Right lung (tissue), 5 donors: ENCODE data around the gene FOXK1. TPM values are rescaled to one million over a fixed set of nuclear protein-coding genes. Genes with fewer than 3 reads are reported as not detected.

Source experiments
- DNase-seq, 2 donors: peaks; one replicate each; pipeline ENCODE4 v3.0.0-alpha.2; 2013
- polyA plus RNA-seq, 5 donors: library from polyadenylated mRNA; unstranded; fragments of 120-200 nt; gene quantifications; one replicate each; pipeline versions ENCODE4 v1.2.1 to v1.2.3, GENCODE V29; 2013; ENCODE audit warnings: inconsistent platforms in 1 of 5, low replicate concordance in 1 of 5; ENCODE audit not compliant: insufficient read length in 5 of 5, insufficient read depth in 1 of 5

Gene FOXK1
- polyA plus RNA-seq, 5 donors, result 10.3 to 16.5 (median 15.2) TPM

DNA sequence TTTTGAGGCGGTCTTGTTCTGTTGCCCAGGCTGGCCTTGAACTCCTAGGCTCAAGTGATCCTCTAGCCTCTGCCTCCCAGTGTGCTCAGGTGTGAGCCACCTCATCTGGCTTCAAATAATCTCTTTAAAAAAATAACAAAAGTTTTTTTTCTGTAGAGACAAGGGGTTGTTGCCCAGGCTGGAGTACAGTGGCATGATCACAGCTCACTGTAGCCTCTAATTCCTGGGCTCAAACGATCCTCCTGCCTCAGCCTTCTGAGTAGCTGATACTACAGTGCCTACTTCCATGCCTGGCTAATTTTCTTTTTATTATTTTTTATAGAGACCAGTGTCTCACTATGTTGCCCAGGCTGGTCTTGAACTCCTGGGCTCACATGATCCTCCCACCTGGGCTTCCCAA, 11.7 kb downstream of the FOXK1 start:
- DNase-seq, result no peak

GRCh38 chr7:4694305-4694704, 12.2 kb downstream of the FOXK1 start:
- no peak for DNase-seq

DNA sequence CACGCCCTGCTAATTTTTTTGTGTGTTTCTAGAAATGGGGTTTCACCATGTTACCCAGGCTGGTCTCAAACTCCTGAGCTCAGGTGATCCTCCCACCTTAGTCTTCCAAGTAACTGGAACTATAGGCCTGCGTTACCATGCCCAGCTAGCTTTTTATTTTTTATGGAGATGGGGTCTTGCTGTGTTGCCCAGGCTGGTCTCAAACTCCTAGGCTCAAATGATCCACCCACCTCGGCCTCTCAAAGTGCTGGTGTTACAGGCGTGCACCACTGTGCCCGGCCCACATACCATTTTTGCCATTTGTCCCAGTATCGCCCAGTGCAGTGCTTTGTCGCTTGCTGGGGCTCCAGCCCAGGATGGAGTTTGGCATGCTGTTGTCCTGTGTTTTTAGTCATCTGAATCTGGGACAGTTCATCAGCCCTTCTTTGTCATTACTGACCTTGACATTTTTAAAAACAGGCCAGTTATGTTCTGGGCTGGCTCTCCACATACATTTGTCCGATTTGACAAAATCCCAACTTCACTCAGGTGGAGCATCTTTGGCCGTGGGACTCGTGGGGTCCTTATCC, 16.7 kb downstream of the FOXK1 start:
- no peak for DNase-seq

GRCh38 chr7:4699841-4700240, 17.7 kb downstream of the FOXK1 start:
- DNase-seq, result no peak

DNA sequence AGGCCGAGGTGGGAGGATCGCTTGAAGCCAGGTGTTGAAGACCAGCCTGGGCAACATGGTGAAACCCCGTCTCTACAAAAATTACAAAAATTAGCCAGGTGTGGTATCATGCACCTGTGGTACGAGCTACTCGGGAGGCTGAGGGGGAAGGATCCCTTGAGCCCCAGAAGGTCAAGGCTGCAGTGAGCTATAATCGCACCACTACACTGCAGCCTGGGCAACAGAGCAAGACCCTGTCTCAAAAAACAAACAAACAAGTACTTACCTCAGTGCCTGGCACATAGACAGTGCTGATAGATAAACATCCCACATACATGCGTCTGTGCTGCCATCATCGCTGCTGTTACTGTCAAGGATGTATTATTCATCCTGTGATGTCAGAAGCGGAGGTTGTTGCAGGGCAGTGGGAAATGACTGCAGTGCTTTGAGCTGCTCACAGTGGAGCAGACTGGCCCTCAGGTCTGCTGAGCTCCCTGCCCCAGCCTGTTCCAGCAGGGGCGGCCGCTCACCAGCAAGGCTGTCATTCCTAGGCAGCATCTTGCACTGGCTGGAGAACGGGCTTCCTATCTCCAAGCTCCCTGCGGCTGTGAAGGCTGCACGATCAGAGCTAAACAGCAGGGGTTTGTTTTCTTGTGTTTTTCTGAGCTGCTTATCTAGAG, 18.6 kb downstream of the FOXK1 start:
- DNase-seq, result no peak

DNA sequence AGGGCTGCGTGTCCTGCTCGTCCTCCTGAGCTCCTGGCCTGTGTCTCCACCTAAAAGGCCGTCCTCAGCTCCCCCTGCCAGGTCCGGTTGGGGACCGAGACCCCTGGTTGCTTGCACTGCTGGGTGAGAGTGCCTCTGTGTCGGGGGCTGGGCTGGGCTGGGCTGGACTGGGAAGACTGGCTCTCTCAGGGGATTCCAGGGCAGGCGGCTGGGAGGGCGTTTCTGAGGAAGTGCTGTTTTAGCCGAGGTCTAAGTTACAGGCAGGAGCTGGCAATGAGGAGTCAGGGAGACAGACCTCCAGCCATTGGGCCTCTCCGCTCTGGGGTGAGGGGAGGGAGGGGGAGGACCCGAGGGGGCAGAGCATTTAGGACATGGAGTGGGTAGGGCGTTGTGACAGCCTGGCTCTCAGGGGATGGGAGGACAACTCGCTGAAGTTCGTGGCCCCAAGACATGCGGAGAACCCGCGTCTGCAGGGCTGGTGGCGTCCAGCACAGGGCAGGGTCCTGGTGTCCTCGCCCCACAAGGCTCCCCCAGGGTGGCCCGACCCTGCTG, 20.9 kb downstream of the FOXK1 start:
- DNase-seq, result no peak

GRCh38 chr7:4703532-4703931, 21.4 kb downstream of the FOXK1 start:
- DNase-seq, result no peak

DNA sequence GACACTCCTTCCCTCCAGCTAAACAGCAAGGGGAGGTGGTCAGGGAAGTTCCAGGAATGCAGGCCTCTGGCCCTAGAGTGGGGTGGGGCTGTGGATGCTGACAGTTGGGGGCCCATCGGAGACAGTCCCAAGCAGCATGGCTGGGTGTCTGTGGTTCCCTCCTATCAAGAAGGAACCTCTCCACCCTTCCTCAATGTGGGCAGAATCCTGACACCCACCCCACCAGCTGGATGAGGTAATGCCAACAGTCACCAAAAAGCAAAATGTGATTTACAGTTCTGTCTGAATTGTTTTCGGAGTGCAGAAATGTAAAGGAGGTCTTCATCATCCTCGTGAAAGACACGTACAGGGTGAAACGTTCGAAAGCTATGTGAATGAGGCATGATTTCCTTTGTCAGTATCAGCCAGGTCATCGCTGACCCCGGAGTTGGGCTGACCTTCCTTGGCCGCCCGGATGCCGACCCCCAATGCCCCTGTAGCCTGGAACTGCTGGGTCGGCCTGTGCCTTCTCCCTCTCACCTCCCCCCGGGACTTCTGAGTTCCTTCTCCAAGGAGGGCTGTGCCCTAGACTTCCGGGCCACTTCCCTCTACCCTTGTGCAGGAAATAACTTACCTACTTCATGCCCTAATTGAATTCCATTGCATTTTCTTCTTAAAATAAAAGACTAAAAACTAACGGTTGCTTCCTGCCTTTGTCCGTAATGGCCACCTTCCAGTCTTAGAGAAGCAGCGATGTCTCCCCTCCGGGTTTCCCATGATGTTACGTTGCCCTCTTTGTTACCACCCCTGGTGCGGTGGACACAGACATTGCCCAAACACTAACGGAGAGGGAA, 24.5 kb downstream of the FOXK1 start:
- DNase-seq, result no peak

- DNase-seq, result no peak
Observed at GRCh38 chr7:4707217-4707741, 25.2 kb downstream of the FOXK1 start.

DNA sequence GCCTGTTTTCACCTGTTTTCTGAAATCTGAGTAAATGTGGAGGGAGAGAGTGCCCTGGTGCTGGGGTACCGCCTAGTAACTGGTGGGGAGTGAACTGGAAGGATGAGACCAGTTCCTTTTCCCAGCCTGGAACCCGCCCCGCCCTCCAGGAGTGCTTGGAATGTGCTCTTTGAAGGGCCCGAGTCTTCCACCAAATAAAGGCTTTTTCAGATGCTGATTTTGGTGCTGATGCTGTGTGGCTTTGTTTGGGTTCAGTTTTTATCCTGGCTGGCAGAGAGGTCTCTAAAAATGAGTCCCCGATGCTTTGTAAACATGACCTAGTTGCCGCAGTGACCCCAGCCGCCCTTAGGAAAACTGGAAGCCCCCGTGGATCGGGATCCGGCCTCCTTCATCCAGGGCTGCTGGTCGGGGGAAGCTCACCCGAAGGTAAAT, 25.9 kb downstream of the FOXK1 start:
- no peak for DNase-seq

DNA sequence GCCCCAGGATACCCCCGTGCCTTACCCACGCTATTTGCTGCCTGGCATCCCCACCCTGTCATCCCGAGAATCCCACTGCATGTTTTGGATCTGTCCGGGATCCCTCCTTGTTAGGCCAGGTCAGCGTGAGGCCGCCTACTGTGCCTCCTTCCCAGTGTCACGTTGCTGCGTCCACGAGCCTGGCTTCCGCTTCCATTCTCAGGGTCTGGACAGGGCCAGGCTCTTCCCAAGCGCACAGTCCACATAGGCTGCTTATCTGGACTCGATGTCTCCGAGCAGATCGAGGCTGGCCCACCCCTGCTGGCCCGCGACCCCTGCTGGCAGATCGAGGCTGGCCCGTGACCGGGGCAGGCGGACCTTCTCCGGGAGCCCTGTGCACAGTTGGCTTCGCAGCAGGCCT, 27.1 kb downstream of the FOXK1 start:
- no peak for DNase-seq

DNA sequence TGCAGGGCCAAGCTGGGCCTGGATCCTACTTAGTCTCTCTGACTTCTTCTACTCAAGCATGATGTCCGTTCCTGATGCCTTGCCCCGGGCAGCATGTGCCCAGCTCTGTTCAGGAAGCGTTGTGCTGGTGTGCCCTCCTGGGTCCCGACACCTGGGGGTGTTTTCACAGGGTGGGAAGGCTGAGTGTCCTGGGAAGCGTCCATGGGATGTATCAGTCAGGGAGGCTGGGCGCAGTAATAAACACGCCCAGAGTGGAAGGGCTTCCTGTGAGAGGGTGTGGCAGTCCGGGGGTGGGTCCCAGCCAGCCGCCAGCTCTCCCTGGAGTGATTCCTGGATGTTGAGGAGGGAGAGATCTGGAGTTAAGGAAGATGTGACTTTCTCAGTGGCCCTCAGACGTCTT, 29.0 kb downstream of the FOXK1 start:
- DNase-seq, result no peak

DNA sequence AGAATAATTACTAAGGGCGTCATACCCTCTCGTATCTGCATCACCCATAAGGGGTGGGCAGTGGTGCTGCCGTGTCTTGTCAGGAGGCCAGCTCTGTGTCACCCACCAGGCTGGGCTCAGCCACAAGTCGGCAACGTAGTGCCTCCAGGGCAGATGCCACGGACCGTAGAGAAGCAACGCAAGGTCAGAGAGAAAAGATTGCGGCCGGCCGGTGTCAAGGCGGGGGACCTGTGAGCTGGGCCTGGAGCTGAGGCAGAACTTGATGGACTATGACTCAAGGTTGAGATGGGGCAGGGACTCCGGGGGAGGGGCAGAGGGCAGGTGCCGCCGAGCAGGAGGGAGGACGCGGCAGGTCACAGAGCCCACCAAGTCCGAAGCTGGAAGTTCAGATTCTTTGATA, 29.5 kb downstream of the FOXK1 start:
- no peak for DNase-seq

- no peak for DNase-seq
Observed at GRCh38 chr7:4712281-4713182, 30.4 kb downstream of the FOXK1 start.

DNA sequence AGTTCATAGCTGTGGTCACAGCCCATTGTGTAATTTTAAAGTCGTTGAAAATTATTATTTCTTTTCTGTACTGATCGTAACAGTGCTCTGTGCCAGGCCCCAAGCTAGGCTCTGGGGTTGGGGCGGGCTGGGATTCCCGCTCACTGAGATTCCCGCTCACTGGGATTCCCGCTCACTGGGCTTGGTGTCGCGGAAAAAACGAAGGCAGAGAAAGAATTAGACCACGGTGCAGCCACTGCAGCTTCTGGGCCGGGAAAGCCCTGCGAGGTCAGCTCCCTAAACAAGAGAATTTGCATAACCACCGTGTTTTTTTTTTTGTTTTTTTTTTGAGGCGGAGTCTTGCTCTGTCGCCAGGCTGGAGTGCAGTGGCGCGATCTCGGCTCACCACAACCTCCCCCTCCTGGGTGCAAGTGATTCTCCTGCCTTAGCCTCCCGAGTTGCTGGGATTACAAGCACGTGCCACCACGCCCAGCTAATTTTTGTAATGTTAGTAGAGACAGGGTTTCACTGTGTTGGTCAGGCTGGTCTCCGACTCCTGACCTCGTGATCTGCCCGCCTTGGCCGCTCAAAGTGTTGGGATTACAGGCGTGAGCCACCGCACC, 31.2 kb downstream of the FOXK1 start:
- peak in 1 of 2 donors; percentile 60 for DNase-seq

DNA sequence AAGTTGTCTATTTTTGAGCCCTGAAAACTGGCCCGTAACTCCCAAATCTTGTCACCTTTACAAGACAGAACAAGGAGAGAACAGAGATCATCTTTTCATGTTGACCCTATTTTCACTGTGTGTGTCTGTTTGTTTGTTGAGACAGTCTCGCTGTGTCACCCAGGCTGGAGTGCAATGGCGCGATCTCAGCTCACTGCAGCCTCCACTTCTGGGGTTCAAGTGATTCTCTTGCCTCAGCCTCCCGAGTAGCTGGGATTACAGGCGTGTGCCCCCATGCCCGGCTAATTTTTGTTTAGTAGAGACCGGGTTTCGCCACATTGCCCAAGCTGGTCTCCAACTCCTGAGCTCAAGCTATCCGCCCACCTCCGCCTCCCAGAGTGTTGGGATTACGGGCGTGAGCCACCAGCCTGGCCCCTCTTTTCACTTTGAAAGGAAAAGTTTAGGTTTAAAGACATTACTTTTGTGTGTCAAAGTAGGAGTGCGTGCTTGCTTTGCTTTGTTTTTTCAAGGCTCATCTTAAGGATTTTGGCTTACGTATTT, 32.1 kb downstream of the FOXK1 start:
- DNase-seq, result no peak

DNA sequence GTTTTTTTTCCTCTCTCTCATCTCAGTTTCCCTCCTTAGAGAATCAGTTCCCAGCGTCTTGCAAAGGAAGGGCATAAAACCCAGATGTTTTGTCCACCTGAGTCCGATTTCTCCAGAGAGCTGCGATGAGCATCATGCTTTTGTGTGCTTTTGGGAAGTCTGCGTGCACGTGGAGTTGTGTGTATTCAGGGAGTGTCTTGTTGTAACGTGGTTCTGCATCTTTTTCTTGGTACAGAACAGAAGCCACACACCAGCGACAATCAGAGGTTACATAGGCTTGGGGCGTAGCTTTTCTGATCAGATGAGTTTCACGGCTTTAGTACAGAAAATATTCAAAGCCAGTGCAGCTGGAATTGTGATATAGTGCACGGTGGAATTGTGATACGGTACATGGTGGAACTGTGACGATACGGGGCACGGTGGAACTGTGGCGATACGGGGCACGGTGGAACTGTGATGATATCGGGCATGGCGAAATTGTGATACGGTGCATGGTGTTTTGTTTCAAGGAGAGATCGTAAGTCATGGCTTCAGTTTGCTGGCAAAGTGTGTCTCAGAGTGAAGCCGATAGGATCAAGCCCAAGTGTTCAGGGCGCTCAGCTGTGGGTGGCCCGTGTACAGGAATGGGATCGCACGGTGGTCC, 32.8 kb downstream of the FOXK1 start:
- DNase-seq, result no peak

GRCh38 chr7:4715410-4715776, 33.3 kb downstream of the FOXK1 start:
- peak; percentile 89 to 94 for DNase-seq

DNA sequence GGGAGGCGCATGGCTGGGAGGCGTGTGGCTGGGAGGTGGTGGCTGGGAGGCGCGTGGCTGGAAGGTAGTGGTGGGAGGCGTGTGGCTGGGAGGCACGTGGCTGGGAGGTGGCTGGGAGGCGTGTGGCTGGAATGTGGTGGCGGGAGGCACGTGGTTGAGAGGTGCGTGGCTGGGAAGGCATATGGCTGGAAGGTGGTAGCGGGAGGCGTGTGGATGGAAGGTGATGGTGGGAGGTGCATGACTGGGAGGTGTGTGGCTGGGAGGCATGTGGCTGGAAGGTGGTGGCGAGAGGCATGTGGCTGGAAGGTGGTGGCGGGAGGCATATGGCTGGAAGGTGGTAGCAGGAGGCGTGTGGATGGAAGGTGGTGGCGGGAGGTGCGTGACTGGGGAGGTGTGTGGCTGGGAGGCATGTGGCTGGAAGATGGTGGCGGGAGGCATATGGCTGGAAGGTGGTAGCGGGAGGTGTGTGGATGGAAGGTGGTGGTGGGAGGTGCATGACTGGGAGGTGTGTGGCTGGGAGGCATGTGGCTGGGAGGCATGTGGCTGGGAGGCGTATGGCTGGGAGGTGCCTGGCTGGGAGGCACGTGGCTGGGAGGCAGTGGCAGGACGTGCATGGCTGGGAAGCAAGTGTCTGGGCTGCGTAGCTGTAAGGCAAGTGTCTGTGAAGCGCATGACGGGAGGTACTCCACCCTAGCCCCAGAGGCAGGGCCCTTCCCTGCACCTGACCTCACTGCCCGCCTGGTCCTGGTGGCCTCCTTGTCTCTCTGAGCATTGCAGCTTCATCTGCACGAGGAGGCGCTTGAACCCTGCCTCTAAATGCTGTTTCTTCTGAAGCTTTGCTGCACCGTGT, 35.1 kb downstream of the FOXK1 start:
- no peak for DNase-seq
